Endothelial cell (in vitro differentiated cells): ENCODE measurements around the gene GMPPB. TPM values are rescaled to one million over a fixed set of nuclear protein-coding genes. Genes with fewer than 3 reads are reported as not detected.

Experiments
- DNase-seq: peaks from one replicate; pipeline ENCODE4 v3.0.0; 2021; ENCODE audit warnings: low spot score
- H3K27ac Mint-ChIP-seq: one replicate; pipeline ENCODE4 v1.8.0; 2021; ENCODE audit warnings: mixed read lengths, inconsistent platforms; ENCODE audit not compliant: unreplicated experiment
- H3K27me3 Mint-ChIP-seq: one replicate; pipeline ENCODE4 v1.8.0; 2021; ENCODE audit warnings: mild to moderate bottlenecking, moderate library complexity, mixed read lengths, inconsistent platforms; ENCODE audit not compliant: unreplicated experiment
- H3K36me3 Mint-ChIP-seq: one replicate; pipeline ENCODE4 v1.8.0; 2021; ENCODE audit warnings: mild to moderate bottlenecking, low read depth, mixed read lengths, inconsistent platforms; ENCODE audit not compliant: unreplicated experiment
- H3K4me1 Mint-ChIP-seq: one replicate; pipeline ENCODE4 v1.8.0; 2021; ENCODE audit warnings: mild to moderate bottlenecking, mixed read lengths, inconsistent platforms; ENCODE audit not compliant: unreplicated experiment
- H3K4me3 Mint-ChIP-seq: one replicate; pipeline ENCODE4 v1.8.0; 2021; ENCODE audit warnings: mild to moderate bottlenecking, mixed read lengths, inconsistent platforms; ENCODE audit not compliant: unreplicated experiment
- H3K9me3 Mint-ChIP-seq: one replicate; pipeline ENCODE4 v1.8.0; 2021; ENCODE audit warnings: mixed read lengths, inconsistent platforms; ENCODE audit not compliant: unreplicated experiment
- total RNA-seq: library from RNA; stranded (reverse); fragmentation: NEBNext Ultra II Directional; extraction: Animal tissue kit (Norgen Biotek cat#: 25700); gene quantifications from one replicate; pipeline ENCODE4 v1.2.1, GENCODE V29; 2021; ENCODE audit not compliant: unreplicated experiment
- TF ChIP-seq, protein P1 (sequence below): fragments of 200-600 bp; sonication (generic); IDR thresholded peaks from one replicate; pipeline ENCODE4 v1.5.0; 2021; ENCODE audit warnings: antibody characterized with exemption; ENCODE audit not compliant: unreplicated experiment

Gene GMPPB
- total RNA-seq, 1 donor from 2014 or later, result 21.3 TPM

DNA sequence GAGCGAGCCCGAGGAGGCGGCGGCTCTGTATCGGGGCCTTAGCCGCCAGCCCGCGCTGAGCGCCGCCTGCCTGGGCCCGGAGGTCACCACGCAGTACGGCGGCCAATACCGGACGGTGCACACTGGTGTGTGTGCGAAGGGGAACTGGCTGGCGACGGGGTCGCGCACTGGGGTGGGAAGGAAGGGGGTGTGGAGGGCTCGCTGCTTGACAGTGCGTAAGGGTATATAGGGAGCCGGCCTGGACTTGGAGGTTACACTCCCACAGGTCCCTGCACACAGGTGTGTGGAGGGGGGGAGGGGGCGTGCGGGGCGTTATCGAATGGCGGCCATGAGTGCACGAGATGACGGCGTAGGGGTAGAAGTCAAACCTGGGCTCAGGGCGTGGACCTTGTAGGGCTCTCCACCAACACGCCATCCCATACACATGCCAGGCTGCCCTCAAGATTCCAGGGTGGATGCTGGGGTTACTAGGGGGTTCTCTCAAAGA is 49.2 kb downstream of the GMPPB start:
- Mint-ChIP-seq H3K27me3 (peaks cover 10% of the 10 kb centered on the region), H3K4me3 (peak overlapping the region; percentile 62), H3K9me3 (no peaks in the 10 kb centered on the region), H3K4me1 (peaks cover 16% of the 10 kb centered on the region), H3K36me3 (peaks cover 10% of the 10 kb centered on the region), H3K27ac (no peak overlapping the region)
- TF ChIP-seq, protein P1, sequence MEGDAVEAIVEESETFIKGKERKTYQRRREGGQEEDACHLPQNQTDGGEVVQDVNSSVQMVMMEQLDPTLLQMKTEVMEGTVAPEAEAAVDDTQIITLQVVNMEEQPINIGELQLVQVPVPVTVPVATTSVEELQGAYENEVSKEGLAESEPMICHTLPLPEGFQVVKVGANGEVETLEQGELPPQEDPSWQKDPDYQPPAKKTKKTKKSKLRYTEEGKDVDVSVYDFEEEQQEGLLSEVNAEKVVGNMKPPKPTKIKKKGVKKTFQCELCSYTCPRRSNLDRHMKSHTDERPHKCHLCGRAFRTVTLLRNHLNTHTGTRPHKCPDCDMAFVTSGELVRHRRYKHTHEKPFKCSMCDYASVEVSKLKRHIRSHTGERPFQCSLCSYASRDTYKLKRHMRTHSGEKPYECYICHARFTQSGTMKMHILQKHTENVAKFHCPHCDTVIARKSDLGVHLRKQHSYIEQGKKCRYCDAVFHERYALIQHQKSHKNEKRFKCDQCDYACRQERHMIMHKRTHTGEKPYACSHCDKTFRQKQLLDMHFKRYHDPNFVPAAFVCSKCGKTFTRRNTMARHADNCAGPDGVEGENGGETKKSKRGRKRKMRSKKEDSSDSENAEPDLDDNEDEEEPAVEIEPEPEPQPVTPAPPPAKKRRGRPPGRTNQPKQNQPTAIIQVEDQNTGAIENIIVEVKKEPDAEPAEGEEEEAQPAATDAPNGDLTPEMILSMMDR, result no peak
- no peak for DNase-seq

- peak; percentile 93 for DNase-seq
- H3K27me3 Mint-ChIP-seq, result peaks cover 11% of the 10 kb centered on the region
- peaks cover 10% of the 10 kb centered on the region for H3K36me3 Mint-ChIP-seq
- H3K4me3 Mint-ChIP-seq, result peak within 1 kb of the TSS; percentile 89
- TF ChIP-seq, protein P1, result no peak
- no peaks in the 10 kb centered on the region for H3K9me3 Mint-ChIP-seq
- H3K4me1 Mint-ChIP-seq, result peaks cover 16% of the 10 kb centered on the region
- peak within 1 kb of the TSS; percentile 72 for H3K27ac Mint-ChIP-seq
Measured at GRCh38 chr3:49673715-49674496, 49.8 kb downstream of the GMPPB start, which contains the start of gene APEH. APEH (plus strand) TSS chr3:49674351; CDS start chr3:49674402, 51 bp downstream.

DNA sequence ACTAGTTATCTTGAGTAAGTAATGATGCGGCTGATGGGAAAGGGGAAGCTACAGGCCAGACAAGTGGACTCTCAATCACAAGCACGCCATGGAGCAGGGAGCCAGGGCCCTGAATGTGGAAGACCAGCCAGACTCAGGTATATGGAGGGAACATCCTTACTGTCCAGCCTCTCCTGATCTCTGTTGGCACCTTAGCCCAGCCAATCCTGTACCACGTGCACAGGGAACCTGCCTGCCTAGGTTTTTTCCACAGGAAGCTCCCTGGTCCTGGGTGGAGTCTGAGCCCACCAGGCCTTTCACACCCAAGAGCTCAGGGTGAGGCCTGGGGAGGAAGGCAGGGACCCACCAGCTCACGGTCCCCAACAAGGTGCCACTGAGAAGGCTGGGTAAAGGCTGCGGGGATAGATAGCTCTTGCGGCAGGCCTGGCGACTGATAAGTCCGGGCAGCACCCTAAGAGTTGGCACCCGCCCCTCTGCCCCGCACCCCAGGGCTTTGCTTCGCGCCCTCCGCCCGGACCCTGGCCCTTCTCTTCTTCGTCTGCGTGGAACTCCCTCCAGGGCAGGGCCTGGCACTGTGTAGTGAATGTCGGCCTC is 50.5 kb downstream of the GMPPB start:
- no peaks in the 10 kb centered on the region for H3K9me3 Mint-ChIP-seq
- H3K27me3 Mint-ChIP-seq, result peaks cover 12% of the 10 kb centered on the region
- peak; percentile 26 for DNase-seq
- H3K4me3 Mint-ChIP-seq, result peak overlapping the region; percentile 89
- TF ChIP-seq, protein P1, result no peak
- peak overlapping the region; percentile 72 for H3K27ac Mint-ChIP-seq
- H3K36me3 Mint-ChIP-seq, result peaks cover 9% of the 10 kb centered on the region
- peaks cover 16% of the 10 kb centered on the region for H3K4me1 Mint-ChIP-seq

DNA sequence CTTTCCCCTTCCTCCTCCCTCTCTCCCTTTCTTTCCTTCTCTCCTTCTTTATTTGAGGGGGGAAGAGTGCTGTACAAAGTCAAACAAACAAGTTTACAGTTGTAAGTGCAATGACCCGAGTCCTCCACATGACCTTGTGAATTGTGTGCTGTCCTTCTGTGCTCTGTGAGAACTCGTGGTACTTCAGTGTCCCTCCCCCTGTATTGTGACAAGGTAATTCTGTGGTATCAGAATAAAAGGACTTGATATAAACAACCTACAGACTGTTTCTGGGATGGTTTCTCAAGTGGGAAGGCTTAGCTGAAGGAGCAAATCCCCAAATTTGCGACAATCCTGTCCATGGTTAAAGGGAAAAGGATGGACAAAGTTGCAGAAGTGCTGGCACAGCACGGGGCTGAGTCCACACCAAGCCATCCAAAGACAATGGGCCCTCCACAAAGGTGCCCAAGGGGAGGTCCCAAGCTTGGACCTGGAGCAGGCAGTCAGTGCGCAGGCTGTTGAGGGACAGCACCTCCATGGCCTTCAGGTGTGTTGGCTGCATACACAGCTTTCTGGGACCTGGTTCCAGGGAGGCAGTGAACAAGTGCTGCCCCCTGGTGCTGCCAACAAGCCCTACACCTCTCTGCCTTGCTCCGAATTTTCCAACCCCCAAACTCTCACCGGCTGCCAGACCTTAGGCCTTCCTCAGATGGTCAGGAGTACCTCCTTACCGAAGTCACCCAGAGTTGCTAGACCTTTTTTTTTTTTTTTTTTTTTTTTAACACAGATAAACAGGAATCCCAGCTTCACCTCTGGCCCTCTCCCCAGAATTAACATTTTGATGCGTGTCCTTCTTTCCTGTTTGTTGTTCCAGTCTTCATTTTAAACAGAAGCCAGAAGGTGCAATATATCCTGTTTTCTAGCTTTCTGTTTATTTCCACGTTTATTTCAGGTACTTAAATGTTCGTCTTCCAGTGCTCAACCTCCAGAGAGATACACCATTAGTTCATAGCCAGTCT is 52.2 kb downstream of the GMPPB start:
- TF ChIP-seq, protein P1, result peak; percentile 87
- Mint-ChIP-seq H3K9me3 (no peaks in the 10 kb centered on the region), H3K27me3 (peaks cover 12% of the 10 kb centered on the region), H3K4me3 (peak overlapping the region; percentile 44), H3K4me1 (peaks cover 16% of the 10 kb centered on the region), H3K27ac (peak overlapping the region; percentile 25), H3K36me3 (peaks cover 7% of the 10 kb centered on the region)
- peak; percentile 78 for DNase-seq
